Measurements from ENCODE around the gene CD82. TPM values are rescaled to one million over a fixed set of nuclear protein-coding genes. Genes with fewer than 3 reads are reported as not detected.
"Not testable (repeated sequence)": the region's sequence is repeated elsewhere in the genome, so short reads cannot be mapped to it uniquely, and the experiment has no call there.

CD82 gene
- total RNA-seq, 4 donors from 2014 or later = 77.6 to 155 (median 118) TPM

GRCh38 chr11:44548032-44548695 is 17.3 kb upstream of the CD82 start:
- no peak overlapping the region for H3K27ac ChIP-seq
- H3K9me3 ChIP-seq = no peaks in the 10 kb centered on the region
- H3K36me3 ChIP-seq = no peaks in the 10 kb centered on the region
- no peaks in the 10 kb centered on the region for H3K27me3 ChIP-seq
- TF ChIP-seq, protein P1, sequence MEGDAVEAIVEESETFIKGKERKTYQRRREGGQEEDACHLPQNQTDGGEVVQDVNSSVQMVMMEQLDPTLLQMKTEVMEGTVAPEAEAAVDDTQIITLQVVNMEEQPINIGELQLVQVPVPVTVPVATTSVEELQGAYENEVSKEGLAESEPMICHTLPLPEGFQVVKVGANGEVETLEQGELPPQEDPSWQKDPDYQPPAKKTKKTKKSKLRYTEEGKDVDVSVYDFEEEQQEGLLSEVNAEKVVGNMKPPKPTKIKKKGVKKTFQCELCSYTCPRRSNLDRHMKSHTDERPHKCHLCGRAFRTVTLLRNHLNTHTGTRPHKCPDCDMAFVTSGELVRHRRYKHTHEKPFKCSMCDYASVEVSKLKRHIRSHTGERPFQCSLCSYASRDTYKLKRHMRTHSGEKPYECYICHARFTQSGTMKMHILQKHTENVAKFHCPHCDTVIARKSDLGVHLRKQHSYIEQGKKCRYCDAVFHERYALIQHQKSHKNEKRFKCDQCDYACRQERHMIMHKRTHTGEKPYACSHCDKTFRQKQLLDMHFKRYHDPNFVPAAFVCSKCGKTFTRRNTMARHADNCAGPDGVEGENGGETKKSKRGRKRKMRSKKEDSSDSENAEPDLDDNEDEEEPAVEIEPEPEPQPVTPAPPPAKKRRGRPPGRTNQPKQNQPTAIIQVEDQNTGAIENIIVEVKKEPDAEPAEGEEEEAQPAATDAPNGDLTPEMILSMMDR (IDR thresholded peaks at IDR 0.05) = no peak
- TF ChIP-seq POLR2AphosphoS5 (IDR thresholded peaks at IDR 0.05) (no peak), EP300 (IDR thresholded peaks at IDR 0.05) (no peak), POLR2A (IDR thresholded peaks at IDR 0.05) (no peak)
- H3K4me3 ChIP-seq = no peak overlapping the region
- WGBS = 91% methylated on average over 4 of the region's 4 CpGs
- no peaks in the 10 kb centered on the region for H3K4me1 ChIP-seq
- no peak for DNase-seq (ENCODE audit: low spot score in 2 of 2)

GRCh38 chr11:44548961-44549749 is 16.3 kb upstream of the CD82 start:
- not testable (repeated sequence) for DNase-seq (ENCODE audit: low spot score in 2 of 2); H3K4me1 ChIP-seq; H3K4me3 ChIP-seq; H3K36me3 ChIP-seq; H3K27ac ChIP-seq; H3K9me3 ChIP-seq; H3K27me3 ChIP-seq
- 75% methylated on average over 5 of the region's 5 CpGs for WGBS

- Histone ChIP-seq H3K27ac (no peak overlapping the region), H3K4me1 (no peaks in the 10 kb centered on the region), H3K27me3 (no peaks in the 10 kb centered on the region), H3K36me3 (no peaks in the 10 kb centered on the region), H3K4me3 (no peak overlapping the region), H3K9me3 (no peaks in the 10 kb centered on the region)
- 43% methylated on average over 8 of the region's 8 CpGs for WGBS
- TF ChIP-seq POLR2A (IDR thresholded peaks at IDR 0.05) = no peak
- TF ChIP-seq POLR2AphosphoS5 (IDR thresholded peaks at IDR 0.05) = no peak
- no peak for TF ChIP-seq EP300 (IDR thresholded peaks at IDR 0.05)
- TF ChIP-seq, protein P1 (IDR thresholded peaks at IDR 0.05) = no peak
- no peak for DNase-seq (ENCODE audit: low spot score in 2 of 2)
Measured at GRCh38 chr11:44550123-44550522, 15.3 kb upstream of the CD82 start.

GRCh38 chr11:44551456-44552139 is 13.9 kb upstream of the CD82 start:
- Histone ChIP-seq H3K27ac (no peak overlapping the region), H3K4me3 (no peak overlapping the region), H3K36me3 (no peaks in the 10 kb centered on the region), H3K27me3 (no peaks in the 10 kb centered on the region), H3K9me3 (no peaks in the 10 kb centered on the region), H3K4me1 (no peaks in the 10 kb centered on the region)
- TF ChIP-seq POLR2A (IDR thresholded peaks at IDR 0.05) = no peak
- no peak for TF ChIP-seq EP300 (IDR thresholded peaks at IDR 0.05)
- no peak for TF ChIP-seq POLR2AphosphoS5 (IDR thresholded peaks at IDR 0.05)
- TF ChIP-seq, protein P1 (IDR thresholded peaks at IDR 0.05) = no peak
- no peak for DNase-seq (ENCODE audit: low spot score in 2 of 2)
- 97% methylated on average over 4 of the region's 4 CpGs for whole genome bisulfite sequencing

DNA sequence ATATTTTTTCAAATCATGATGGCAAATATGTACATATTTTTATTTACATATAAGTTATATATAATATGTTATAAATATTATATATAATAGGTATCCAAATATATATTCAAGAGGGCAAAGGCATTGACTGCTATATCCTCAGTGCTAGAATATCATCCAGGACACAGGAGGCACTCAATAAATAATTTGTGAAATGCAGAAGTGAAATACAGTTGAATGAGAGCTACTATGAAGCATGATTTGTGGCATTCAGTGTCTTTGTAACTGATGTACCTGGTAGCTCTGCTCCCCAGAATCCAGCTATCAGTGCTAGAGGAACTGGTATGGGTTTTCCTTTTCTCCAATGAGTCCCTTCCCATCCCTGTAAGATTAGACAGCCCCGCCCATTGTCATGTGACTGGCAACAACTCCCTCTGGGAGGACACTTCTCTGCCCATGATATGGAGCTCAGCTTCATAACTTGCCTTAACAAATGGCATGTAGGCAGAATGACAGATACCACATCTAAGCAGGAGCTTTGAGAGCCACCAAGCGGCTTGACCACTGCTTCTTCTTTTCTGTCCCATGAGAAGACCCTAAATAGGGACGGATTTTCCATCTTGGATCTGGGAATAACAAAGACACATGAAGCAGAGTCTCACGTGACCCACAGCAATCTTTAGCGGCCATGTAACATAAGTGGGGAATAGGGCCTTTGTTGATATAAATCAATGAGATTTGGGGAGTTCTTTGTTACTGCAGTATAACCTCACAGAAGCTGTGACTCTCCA is 10.2 kb upstream of the CD82 start:
- no peak for DNase-seq (ENCODE audit: low spot score in 2 of 2)
- H3K36me3 ChIP-seq = no peaks in the 10 kb centered on the region
- H3K27me3 ChIP-seq = no peaks in the 10 kb centered on the region
- H3K4me1 ChIP-seq = peaks cover 13% of the 10 kb centered on the region
- H3K27ac ChIP-seq = no peak overlapping the region
- WGBS = 84% methylated on average over 5 of the region's 5 CpGs
- TF ChIP-seq POLR2A (IDR thresholded peaks at IDR 0.05) (no peak), POLR2AphosphoS5 (IDR thresholded peaks at IDR 0.05) (no peak), EP300 (IDR thresholded peaks at IDR 0.05) (no peak)
- TF ChIP-seq, protein P1 (IDR thresholded peaks at IDR 0.05) = no peak
- no peak overlapping the region for H3K4me3 ChIP-seq
- H3K9me3 ChIP-seq = no peaks in the 10 kb centered on the region
